Measurements from ENCODE around the gene CALCOCO1.

The CALCOCO1 gene

GRCh38 chr12:53659571-53659981 lies 67.7 kb downstream of the CALCOCO1 start:
- no peak for DNase-seq

DNA sequence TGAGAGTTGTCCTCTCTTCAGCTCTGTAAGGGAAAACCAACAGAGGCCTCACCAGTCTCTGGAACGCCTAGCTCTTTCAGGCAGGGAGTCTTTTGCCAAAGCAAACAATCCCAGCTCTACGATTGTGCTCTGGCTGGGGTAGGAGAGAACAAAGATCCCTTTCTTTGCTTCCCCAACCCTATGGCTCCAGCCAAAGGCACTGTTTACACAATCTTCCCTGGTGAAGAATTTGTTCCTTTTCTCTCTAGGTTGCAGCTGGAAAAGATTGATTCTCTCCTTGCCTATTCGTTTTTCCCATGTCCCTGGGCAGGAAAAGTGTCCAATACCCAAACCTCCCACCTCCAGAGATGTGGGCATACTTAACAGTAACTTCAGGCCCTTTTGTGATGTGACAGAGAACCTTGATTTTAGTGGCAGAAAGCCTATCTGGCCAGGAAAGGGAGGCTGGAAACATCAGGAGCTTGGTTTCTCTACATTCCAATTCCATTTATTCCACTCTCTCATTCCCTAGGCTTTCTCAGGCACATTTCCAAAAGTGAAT lies 68.2 kb downstream of the CALCOCO1 start:
- DNase-seq: no peak
